ENCODE results near the gene SPIN1.
A peak's percentile ranks its signal among the peaks of the same experiment; 100 is the strongest.
"Not testable (repeated sequence)": the region's sequence is repeated elsewhere in the genome, so short reads cannot be mapped to it uniquely, and the experiment has no call there.

SPIN1 gene

DNA sequence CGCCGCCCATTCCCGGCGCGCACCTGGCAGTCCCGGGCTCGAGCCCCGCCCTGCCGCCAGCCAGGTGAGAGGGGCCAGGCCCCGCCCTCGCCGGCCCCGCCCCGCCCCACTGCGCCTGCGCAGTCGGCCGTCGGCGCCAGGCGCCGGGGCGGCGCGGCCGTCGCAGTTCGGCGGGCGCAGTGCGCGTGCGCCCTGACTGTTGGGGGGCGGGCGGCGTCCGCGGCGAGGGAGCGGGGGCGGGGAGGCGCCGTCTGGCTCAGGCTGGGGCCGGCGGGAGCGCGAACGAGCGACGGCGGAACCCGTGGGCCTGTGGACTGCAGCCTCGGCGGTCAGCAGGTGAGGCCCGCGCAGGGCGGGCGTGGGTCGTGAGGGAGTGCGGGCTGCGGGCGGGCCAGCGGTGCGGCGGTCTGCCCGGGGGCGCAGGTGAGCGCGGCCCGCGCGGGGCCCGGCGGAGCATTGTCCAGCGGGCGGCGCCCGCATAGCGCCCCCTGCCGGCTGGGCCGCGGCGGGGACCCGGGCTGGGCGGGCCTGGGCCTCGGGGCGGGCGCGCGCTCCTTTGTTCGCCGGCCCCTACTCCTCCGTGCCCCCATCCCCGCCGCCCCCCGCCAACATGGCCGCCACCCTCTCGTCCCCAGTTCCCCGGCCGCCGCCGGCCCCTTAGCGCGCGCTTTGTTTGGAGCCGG, at the start of gene SPIN1:
TSS of gene SPIN1 (plus strand) at position 242 of the 683 bp plus-strand sequence. CDS start 38,096 bp downstream, outside the sequence.
- Histone ChIP-seq H3K36me3 (peaks cover 13% of the 10 kb centered on the region), H3K27me3 (ENCODE audit: insufficient read depth, low read depth, severe bottlenecking) (no peaks in the 10 kb centered on the region), H3K4me3 (ENCODE audit: low read depth, low read length) (peak within 1 kb of the TSS; percentile 97), H3K27ac (peak within 1 kb of the TSS; percentile 95), H3K9me3 (ENCODE audit: severe bottlenecking) (no peaks in the 10 kb centered on the region)
- TF ChIP-seq, protein P1, sequence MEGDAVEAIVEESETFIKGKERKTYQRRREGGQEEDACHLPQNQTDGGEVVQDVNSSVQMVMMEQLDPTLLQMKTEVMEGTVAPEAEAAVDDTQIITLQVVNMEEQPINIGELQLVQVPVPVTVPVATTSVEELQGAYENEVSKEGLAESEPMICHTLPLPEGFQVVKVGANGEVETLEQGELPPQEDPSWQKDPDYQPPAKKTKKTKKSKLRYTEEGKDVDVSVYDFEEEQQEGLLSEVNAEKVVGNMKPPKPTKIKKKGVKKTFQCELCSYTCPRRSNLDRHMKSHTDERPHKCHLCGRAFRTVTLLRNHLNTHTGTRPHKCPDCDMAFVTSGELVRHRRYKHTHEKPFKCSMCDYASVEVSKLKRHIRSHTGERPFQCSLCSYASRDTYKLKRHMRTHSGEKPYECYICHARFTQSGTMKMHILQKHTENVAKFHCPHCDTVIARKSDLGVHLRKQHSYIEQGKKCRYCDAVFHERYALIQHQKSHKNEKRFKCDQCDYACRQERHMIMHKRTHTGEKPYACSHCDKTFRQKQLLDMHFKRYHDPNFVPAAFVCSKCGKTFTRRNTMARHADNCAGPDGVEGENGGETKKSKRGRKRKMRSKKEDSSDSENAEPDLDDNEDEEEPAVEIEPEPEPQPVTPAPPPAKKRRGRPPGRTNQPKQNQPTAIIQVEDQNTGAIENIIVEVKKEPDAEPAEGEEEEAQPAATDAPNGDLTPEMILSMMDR (IDR thresholded peaks at IDR 0.05; ENCODE audit: low read depth, low read length), result peak; percentile 39; the same call in 1 of the 2 replicates
- DNase-seq, result peak; percentile 75

GRCh38 chr9:88339317-88339716, 48.9 kb upstream of the SPIN1 start:
- Histone ChIP-seq H3K27ac (no peak overlapping the region), H3K4me3 (ENCODE audit: low read depth, low read length) (no peak overlapping the region), H3K9me3 (ENCODE audit: severe bottlenecking) (no peaks in the 10 kb centered on the region), H3K27me3 (ENCODE audit: insufficient read depth, low read depth, severe bottlenecking) (no peaks in the 10 kb centered on the region), H3K36me3 (no peaks in the 10 kb centered on the region)
- TF ChIP-seq, protein P1 (IDR thresholded peaks at IDR 0.05; ENCODE audit: low read depth, low read length), result no peak
- DNase-seq, result peak; percentile 12

DNA sequence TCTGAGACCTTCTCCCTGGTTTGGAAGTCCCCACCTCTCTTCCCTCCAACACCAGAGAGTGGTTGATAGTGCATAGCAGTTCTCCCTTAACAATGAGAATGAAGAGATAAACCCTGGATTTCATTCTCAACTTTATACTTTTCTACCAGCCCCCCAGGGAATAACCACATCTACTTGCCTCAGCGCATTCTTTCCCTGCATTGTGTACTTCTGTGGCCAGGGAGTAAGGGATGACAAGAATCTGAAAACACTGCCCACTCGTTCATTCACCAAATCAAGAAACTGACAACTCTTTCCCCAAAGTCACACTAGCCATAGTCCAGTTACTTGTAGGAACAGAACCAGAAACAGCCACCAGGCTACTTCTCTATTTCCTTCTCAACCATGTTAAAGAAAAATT, 46.0 kb upstream of the SPIN1 start:
- no peak overlapping the region for H3K4me3 ChIP-seq (ENCODE audit: low read depth, low read length)
- DNase-seq, result no peak
- no peaks in the 10 kb centered on the region for H3K27me3 ChIP-seq (ENCODE audit: insufficient read depth, low read depth, severe bottlenecking)
- H3K9me3 ChIP-seq (ENCODE audit: severe bottlenecking), result no peaks in the 10 kb centered on the region
- TF ChIP-seq, protein P1 (IDR thresholded peaks at IDR 0.05; ENCODE audit: low read depth, low read length), result no peak
- no peak overlapping the region for H3K27ac ChIP-seq
- no peaks in the 10 kb centered on the region for H3K36me3 ChIP-seq

GRCh38 chr9:88344013-88344412, 44.2 kb upstream of the SPIN1 start:
- Histone ChIP-seq H3K36me3 (no peaks in the 10 kb centered on the region), H3K27me3 (ENCODE audit: insufficient read depth, low read depth, severe bottlenecking) (no peaks in the 10 kb centered on the region), H3K4me3 (ENCODE audit: low read depth, low read length) (no peak overlapping the region), H3K27ac (no peak overlapping the region), H3K9me3 (ENCODE audit: severe bottlenecking) (no peaks in the 10 kb centered on the region)
- DNase-seq, result no peak
- TF ChIP-seq, protein P1 (IDR thresholded peaks at IDR 0.05; ENCODE audit: low read depth, low read length), result no peak

DNA sequence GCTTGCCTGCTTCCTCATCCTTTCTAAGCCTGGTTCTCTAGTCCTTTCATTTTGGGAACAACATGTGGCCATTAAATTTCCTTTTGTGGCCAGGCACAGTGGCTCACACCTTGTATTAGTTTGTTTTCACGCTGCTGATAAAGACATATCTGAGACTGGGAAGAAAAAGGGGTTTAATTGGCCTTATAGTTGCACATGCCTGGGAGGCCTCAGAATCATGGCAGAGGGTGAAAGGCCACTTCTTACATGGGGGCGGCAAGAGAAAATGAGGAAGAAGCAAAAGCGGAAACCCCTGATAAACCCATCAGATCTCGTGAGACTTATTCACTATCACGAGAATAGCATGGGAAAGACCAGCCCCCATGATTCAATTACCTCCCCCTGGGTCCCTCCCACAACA, 37.9 kb upstream of the SPIN1 start:
- not testable (repeated sequence) for H3K9me3 ChIP-seq (ENCODE audit: severe bottlenecking); H3K27ac ChIP-seq; H3K27me3 ChIP-seq (ENCODE audit: insufficient read depth, low read depth, severe bottlenecking); H3K4me3 ChIP-seq (ENCODE audit: low read depth, low read length); H3K36me3 ChIP-seq; DNase-seq

- TF ChIP-seq, protein P1 (IDR thresholded peaks at IDR 0.05; ENCODE audit: low read depth, low read length), result no peak
- no peak for DNase-seq
- Histone ChIP-seq H3K9me3 (ENCODE audit: severe bottlenecking) (no peaks in the 10 kb centered on the region), H3K27ac (no peak overlapping the region), H3K27me3 (ENCODE audit: insufficient read depth, low read depth, severe bottlenecking) (no peaks in the 10 kb centered on the region), H3K4me3 (ENCODE audit: low read depth, low read length) (no peak overlapping the region), H3K36me3 (no peaks in the 10 kb centered on the region)
Measured at GRCh38 chr9:88355166-88355565, 33.1 kb upstream of the SPIN1 start.

- H3K4me3 ChIP-seq (ENCODE audit: low read depth, low read length); H3K9me3 ChIP-seq (ENCODE audit: severe bottlenecking); H3K27me3 ChIP-seq (ENCODE audit: insufficient read depth, low read depth, severe bottlenecking); H3K27ac ChIP-seq; H3K36me3 ChIP-seq; DNase-seq: not testable (repeated sequence)
Measured at GRCh38 chr9:88357250-88357649, 31.0 kb upstream of the SPIN1 start.
